ENCODE results near the gene CXCL10. TPM values are rescaled to one million over a fixed set of nuclear protein-coding genes. Genes with fewer than 3 reads are reported as not detected.

Gene CXCL10
- not detected in 2 replicates for total RNA-seq

DNA sequence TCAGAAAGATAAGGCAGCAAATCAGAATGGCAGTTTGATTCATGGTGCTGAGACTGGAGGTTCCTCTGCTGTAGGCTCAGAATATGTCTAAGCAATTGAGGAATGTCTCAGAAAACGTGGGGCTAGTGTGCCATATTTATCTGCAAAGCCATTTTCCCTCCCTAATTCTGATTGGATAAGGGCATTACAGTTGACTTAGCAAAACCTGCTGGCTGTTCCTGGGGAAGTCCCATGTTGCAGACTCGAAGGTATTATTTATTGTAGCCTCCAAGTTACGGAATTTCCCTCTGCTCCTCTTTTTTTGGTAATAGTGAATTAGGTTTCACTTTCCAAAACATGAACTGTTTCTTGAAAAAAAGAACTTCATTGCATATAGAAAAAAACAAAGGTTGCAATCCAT lies at the start of gene CXCL10:
CXCL10 (minus strand) TSS at position 109 of the 400 bp plus-strand sequence; CDS start at position 43, 66 bp downstream.

GRCh38 chr4:76035799-76036380 lies 12.6 kb upstream of the CXCL10 start, which contains the start of gene CXCL11:
CXCL11 (minus strand) TSS chr4:76036070; CDS start chr4:76035987, 83 bp downstream.

DNA sequence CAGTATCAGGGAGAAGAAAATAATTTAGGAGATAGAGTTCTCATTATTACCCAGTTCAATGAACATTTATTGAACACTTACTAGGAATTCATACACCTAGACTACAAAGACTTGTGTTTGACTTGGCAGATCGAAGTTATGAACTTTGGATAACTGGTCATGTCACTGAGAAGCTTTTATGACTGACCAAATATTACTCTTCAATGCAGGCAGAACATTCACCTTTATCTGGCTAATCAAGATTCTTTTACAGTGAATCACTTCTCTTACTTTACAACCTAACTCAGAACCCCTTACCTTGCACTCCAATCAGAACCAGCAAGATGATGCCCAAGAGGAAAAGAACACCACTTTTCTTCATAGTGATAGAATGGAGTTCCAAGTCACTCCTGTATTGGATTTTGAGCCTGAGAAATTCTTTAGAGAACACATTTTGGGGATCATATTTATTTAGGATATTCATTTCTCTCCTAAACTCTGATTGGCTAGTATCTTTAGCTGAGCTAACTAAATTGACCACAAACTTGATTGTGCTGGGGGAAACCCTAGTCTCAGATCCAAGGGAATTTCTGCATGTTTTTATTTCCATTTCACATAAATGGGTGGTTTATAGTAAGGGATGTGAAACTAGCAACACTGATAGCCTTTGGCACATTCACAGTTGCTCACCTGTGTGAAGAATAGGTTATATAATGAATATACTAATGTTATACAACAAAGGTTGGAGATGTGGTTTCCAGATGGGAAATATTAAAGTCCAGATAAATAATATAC lies 16.0 kb downstream of the CXCL10 start, which contains the start of gene CXCL9:
CXCL9 (minus strand) TSS at position 421 of the 774 bp plus-strand sequence; CDS start at position 361, 60 bp downstream.

Other genes with a start within 250 kb of the CXCL10 start
- not detected in 2 replicates for gene PPEF2, start 121.0 kb downstream of the CXCL10 start, total RNA-seq
- 14.9 and 26.0 TPM in 2 replicates for gene NAAA, start 82.5 kb downstream of the CXCL10 start, total RNA-seq
- 23.4 and 28.5 TPM in 2 replicates for gene SDAD1, start 32.6 kb downstream of the CXCL10 start, total RNA-seq
- gene CXCL9, start 16.0 kb downstream of the CXCL10 start, total RNA-seq: not detected in 2 replicates
- not detected in 2 replicates for gene CXCL11, start 12.6 kb upstream of the CXCL10 start, total RNA-seq
- not detected in 2 replicates for gene ART3, start 51.2 kb upstream of the CXCL10 start, total RNA-seq
- gene NUP54, start 124.9 kb upstream of the CXCL10 start, total RNA-seq: 23.0 and 30.6 TPM in 2 replicates
- 194 and 240 TPM in 2 replicates for gene SCARB2, start 190.3 kb upstream of the CXCL10 start, total RNA-seq
- 0.44 and 0.78 TPM in 2 replicates for gene FAM47E, start 228.2 kb upstream of the CXCL10 start, total RNA-seq

All from cardiac ventricle fibroblast (primary cell).